ENCODE measurements around the gene CASKIN1. TPM values are rescaled to one million over a fixed set of nuclear protein-coding genes. Genes with fewer than 3 reads are reported as not detected.

Gene CASKIN1
- total RNA-seq, 1 experiment from 2014 or later, result 5.9 TPM

DNA sequence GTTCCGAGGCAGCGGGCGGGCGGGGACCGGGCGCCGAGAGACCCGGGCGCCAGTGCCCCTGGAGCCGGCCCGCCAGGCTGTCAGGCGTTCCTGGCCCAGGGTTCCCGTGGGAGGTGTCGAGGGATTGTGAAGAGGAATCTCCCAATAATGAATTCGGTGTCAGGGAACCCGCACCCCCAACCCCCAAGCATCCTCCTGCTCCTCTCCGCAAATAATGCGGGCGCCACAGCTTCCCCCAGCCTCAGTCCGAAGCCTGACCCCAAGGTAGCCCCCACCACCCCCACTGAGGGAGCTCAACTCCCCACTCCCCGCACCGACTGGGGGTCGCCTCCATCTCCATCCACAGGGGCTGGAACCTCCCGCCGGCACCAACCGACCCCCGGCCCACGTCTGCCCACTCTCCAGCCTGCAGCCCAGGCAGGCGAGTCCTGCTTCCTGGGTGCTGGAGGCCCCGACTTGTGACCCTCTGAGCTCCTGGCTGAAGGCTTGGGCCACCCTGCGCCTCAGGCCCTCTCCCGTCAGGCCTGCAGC, 641 bp upstream of the CASKIN1 start:
- DNase-seq (ENCODE audit: low read depth, low spot score), result no peak
- Histone ChIP-seq H3K4me3 (replicated peaks in 1 of 2; ENCODE audit: low read depth in 1 of 2, low read length in 2 of 2) (no peak overlapping the region), H3K9me3 (ENCODE audit: control insufficient read depth in 1 of 2, insufficient read depth in 1 of 2, low read depth in 1 of 2, low read length in 2 of 2) (no peaks in the 10 kb centered on the region), H3K27ac (ENCODE audit: low read depth, low read length) (no peak overlapping the region), H3K4me2 (ENCODE audit: low read length) (no peak overlapping the region), H4K20me1 (ENCODE audit: insufficient read depth) (no peaks in the 10 kb centered on the region), H3K9me2 (ENCODE audit: insufficient read depth) (no peaks in the 10 kb centered on the region), H3K4me1 (ENCODE audit: control insufficient read depth in 1 of 2, insufficient read depth in 2 of 2, low read length in 2 of 2) (peaks cover 5 to 19% of the 10 kb centered on the region in 2 experiments), H3K79me2 (ENCODE audit: insufficient read depth, low read length) (no peaks in the 10 kb centered on the region), H3K9ac (ENCODE audit: low read length) (no peak overlapping the region), H2AFZ (ENCODE audit: low read depth, low read length, poor library complexity, severe bottlenecking) (no peak overlapping the region), H3K36me3 (ENCODE audit: control insufficient read depth in 1 of 2, insufficient read depth in 2 of 2, low read length in 2 of 2) (no peaks in the 10 kb centered on the region), H3K27me3 (ENCODE audit: insufficient read depth, low read length) (no peaks in the 10 kb centered on the region)
- no peak for TF ChIP-seq TCF7L2 (IDR thresholded peaks at IDR 0.05; ENCODE audit: borderline replicate concordance, extremely low read depth, insufficient read depth, insufficient read length)
- ATAC-seq, result no peak
- intact Hi-C loops (cut with micrococcal nuclease), result loop anchor here (10.0 kb wide), 1 partner anchor 308 kb away; no protein-coding TSS in a partner anchor
- ChIA-PET POLR2A (interaction anchor here (2.1 kb wide), 1 partner anchor 42 kb away, joined by 6 read pairs; the partner anchor contains the start of gene TRAF7), RAD21 (ENCODE audit: low non-redundant PET in 1 of 2, low total read pairs in 2 of 2, uncharacterized antibody in 2 of 2, unreplicated experiment in 2 of 2) (no interaction called here), CTCF (interaction anchor here (3.5 kb wide), 1 partner anchor 55 kb away, joined by 24 read pairs; the partner anchor contains the start of gene ECI1)
- no TSS peak for BruUV-seq (replicated peaks)

DNA sequence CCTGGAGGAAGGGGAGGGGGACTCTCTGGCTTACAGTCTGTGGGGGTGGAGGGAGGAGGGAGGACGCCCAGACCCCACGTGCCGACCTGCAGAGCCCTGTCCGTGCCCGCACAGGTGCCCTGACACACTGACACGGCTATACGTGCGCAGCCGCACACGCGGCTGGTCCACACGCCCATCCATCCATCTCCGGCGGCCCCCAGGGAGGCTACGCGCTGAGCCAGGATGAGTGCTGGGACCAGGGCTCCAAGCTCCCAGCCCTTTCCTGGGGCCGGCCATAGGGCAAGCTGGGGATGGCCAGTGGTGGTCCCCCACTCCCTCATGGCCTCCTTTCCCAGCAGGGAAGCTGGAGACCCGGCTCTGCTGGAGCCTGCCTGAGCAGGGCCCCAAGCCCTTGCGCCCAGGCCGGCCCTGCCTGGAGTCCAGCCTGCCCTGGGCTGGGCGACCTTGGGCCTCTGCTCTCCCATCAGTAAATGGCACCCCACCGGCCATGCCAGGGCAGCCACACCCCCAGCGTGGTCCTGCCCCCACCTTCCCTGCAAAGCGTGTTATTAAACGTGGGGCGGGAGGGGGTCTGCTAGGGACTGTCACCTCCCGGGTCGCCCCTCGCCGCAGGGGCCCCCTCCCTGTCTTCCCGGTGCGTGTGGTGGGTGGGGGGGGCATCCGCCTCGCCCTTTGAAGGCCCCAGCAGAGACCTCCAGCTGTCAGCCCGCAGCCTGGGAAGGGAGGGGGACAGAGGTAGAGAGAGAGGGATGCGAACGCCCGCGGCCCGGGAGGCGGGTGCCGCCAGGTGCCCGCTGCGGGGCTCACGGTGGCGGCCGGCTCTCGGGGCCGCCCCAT, 863 bp downstream of the CASKIN1 start:
- H3K4me1 ChIP-seq (ENCODE audit: control insufficient read depth in 1 of 2, insufficient read depth in 2 of 2, low read length in 2 of 2), result peaks cover 5 to 19% of the 10 kb centered on the region in 2 experiments
- H3K9me3 ChIP-seq (ENCODE audit: control insufficient read depth in 1 of 2, insufficient read depth in 1 of 2, low read depth in 1 of 2, low read length in 2 of 2), result no peaks in the 10 kb centered on the region
- no peak for TF ChIP-seq EZH2phosphoT487 (IDR thresholded peaks at IDR 0.05; ENCODE audit: borderline replicate concordance)
- no peak for TF ChIP-seq POLR2A (IDR thresholded peaks at IDR 0.05; ENCODE audit: borderline replicate concordance, extremely low read depth, insufficient read depth, insufficient read length)
- no peak for TF ChIP-seq EGR1 (IDR thresholded peaks at IDR 0.05; ENCODE audit: low read depth)
- TF ChIP-seq EZH2 (IDR thresholded peaks at IDR 0.05), result no peak
- no peak for TF ChIP-seq CEBPB (IDR thresholded peaks at IDR 0.05; ENCODE audit: low read depth)
- TF ChIP-seq ZNF274 (IDR thresholded peaks at IDR 0.05; ENCODE audit: low read depth, low read length), result no peak
- TF ChIP-seq TCF7L2 (IDR thresholded peaks at IDR 0.05; ENCODE audit: borderline replicate concordance, extremely low read depth, insufficient read depth, insufficient read length), result no peak
- ChIA-PET POLR2A (interaction anchor here (1.0 to 1.6 kb wide), 4 partner anchors 28 to 56 kb away, joined by 4 to 11 read pairs (median 6); partner anchors contain the start of genes E4F1, ECI1 and TRAF7), CTCF (interaction anchor here (0.5 to 3.5 kb wide), 9 partner anchors 9 to 461 kb away, joined by 3 to 24 read pairs (median 4); partner anchors contain the start of genes ECI1, MLST8, PGP and TBC1D24), RAD21 (ENCODE audit: low non-redundant PET in 1 of 2, low total read pairs in 2 of 2, uncharacterized antibody in 2 of 2, unreplicated experiment in 2 of 2) (interaction anchor here (0.6 to 1.6 kb wide), 6 partner anchors 19 to 306 kb away, joined by 3 to 6 read pairs (median 4); partner anchors contain the start of genes ECI1 (in 1 of the 2) and PGP (in 1 of the 2))
- no peak overlapping the region; the same call in 1 of the 2 replicates for H3K27ac ChIP-seq (ENCODE audit: low read depth, low read length)
- H3K79me2 ChIP-seq (ENCODE audit: insufficient read depth, low read length), result no peaks in the 10 kb centered on the region
- peak overlapping the region; percentile 41 to 58 for H3K4me3 ChIP-seq (replicated peaks in 1 of 2; ENCODE audit: low read depth in 1 of 2, low read length in 2 of 2)
- H3K9me2 ChIP-seq (ENCODE audit: insufficient read depth), result no peaks in the 10 kb centered on the region
- no peak overlapping the region for H2AFZ ChIP-seq (ENCODE audit: low read depth, low read length, poor library complexity, severe bottlenecking)
- ATAC-seq, result peak; percentile 26
- H3K4me2 ChIP-seq (ENCODE audit: low read length), result peak overlapping the region; percentile 88
- intact Hi-C loops (cut with micrococcal nuclease), result loop anchor here (2.0 to 10.0 kb wide), 2 partner anchors 55 to 309 kb away; partner anchors contain the start of gene ECI1
- no peak for DNase-seq (ENCODE audit: low read depth, low spot score)
- no peaks in the 10 kb centered on the region for H3K36me3 ChIP-seq (ENCODE audit: control insufficient read depth in 1 of 2, insufficient read depth in 2 of 2, low read length in 2 of 2)
- H3K9ac ChIP-seq (ENCODE audit: low read length), result peak overlapping the region; percentile 41
- no TSS peak for BruUV-seq (replicated peaks)
- no peaks in the 10 kb centered on the region for H3K27me3 ChIP-seq (ENCODE audit: insufficient read depth, low read length)
- no peaks in the 10 kb centered on the region for H4K20me1 ChIP-seq (ENCODE audit: insufficient read depth)
